Brain microvascular endothelial cell (primary cell): ENCODE results near the gene TARBP2.

Experiments
- DNase-seq: peaks from one replicate; pipeline ENCODE4 v3.0.0-alpha.2; 2020
- H3K27ac ChIP-seq: fragments of 250-450 bp; sonication (Bioruptor Pico); 2 replicates; pipeline ENCODE4 v1.5.1; 2020; ENCODE audit warnings: mild to moderate bottlenecking, moderate library complexity
- H3K27me3 ChIP-seq: fragments of 250-450 bp; sonication (Bioruptor Pico); replicated peaks from 2 replicates; pipeline ENCODE4 v1.5.1; 2020; ENCODE audit warnings: mild to moderate bottlenecking
- H3K36me3 ChIP-seq: fragments of 250-450 bp; sonication (Bioruptor Pico); replicated peaks from 2 replicates; pipeline ENCODE4 v1.5.1; 2020; ENCODE audit warnings: mild to moderate bottlenecking
- H3K4me3 ChIP-seq: 2 replicates; pipeline ENCODE4 v1.5.1; 2011; ENCODE audit warnings: low read depth, mild to moderate bottlenecking, control low read depth, low read length, moderate library complexity
- in situ Hi-C: cut with HindIII; loops from 2 replicates; pipeline ENCODE4 v1.10.0; 2017; ENCODE audit warnings: low sequenced_read_pairs, low pct_ligation_motif_present
- TF ChIP-seq, protein P1 (sequence below): IDR thresholded peaks from 2 replicates; pipeline ENCODE4 v1.5.1; 2011; ENCODE audit warnings: low read depth, mild to moderate bottlenecking, moderate library complexity, low read length, control low read depth, inconsistent platforms; ENCODE audit errors: missing control alignments

Gene TARBP2

DNA sequence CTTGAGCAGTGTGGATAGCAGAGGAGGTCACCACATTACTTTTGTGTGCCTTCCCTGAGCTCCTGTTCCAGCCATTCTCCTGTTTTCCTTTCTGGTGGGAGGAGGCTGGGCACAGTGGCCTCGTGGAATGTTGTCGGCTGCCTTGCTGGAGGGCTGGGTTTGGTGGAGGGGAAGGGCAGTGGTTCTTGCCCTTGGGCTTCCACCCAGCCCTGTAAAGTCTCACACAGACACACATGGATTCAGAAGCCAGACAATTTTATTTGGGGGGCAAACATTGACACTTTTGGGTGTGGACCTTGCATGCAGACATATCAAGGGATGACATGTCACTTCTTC, 5.3 kb downstream of the TARBP2 start:
- in situ Hi-C loops, result no loop called here
- DNase-seq, result no peak
- H3K4me3 ChIP-seq, result no peak overlapping the region
- TF ChIP-seq, protein P1, sequence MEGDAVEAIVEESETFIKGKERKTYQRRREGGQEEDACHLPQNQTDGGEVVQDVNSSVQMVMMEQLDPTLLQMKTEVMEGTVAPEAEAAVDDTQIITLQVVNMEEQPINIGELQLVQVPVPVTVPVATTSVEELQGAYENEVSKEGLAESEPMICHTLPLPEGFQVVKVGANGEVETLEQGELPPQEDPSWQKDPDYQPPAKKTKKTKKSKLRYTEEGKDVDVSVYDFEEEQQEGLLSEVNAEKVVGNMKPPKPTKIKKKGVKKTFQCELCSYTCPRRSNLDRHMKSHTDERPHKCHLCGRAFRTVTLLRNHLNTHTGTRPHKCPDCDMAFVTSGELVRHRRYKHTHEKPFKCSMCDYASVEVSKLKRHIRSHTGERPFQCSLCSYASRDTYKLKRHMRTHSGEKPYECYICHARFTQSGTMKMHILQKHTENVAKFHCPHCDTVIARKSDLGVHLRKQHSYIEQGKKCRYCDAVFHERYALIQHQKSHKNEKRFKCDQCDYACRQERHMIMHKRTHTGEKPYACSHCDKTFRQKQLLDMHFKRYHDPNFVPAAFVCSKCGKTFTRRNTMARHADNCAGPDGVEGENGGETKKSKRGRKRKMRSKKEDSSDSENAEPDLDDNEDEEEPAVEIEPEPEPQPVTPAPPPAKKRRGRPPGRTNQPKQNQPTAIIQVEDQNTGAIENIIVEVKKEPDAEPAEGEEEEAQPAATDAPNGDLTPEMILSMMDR, result no peak
- H3K27me3 ChIP-seq, result no peaks in the 10 kb centered on the region
- peaks cover 22% of the 10 kb centered on the region for H3K36me3 ChIP-seq
- no peak overlapping the region for H3K27ac ChIP-seq

DNA sequence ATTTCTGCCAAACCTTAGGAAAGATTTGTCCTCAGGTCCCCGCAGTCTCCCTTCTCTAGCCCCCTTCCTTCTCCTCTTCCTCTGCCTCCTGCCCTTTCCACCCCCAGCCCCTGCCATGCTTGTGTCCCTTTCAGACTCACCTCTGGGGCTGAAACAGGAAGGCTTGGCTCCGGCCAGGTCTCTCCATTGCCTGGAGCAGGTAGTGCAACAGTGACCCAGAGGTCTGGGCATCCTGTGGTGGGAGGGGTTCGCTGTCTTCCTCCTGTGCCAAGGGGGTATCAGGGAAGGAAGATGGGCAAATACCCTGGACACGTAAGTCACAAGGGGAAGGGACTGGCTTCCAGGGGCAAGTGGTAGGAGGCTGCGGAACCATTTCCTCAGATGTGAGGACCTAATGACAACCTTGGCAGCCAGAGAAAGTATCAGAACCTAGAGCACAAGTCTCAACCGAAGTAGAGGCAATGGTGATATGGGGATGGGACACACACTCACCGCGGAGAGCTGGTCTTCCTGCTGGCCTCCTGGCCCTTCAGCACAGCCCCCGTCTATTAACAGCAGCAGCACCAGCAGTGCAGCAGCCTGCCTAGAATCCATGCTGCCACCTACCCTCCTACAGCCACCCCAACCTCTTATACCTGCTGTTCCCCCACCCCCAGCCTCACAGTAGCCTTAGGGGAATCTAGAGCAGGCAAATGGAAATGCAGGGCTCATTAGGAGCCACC, 6.0 kb downstream of the TARBP2 start, which contains the start of gene NPFF:
Gene NPFF, minus strand, starts transcription at position 604 of the 722 bp plus-strand sequence. Its CDS starts 10 bp downstream, at position 594.
- in situ Hi-C loops, result no loop called here
- DNase-seq, result no peak
- Histone ChIP-seq H3K27ac (no peak within 1 kb of the TSS), H3K36me3 (peaks cover 27% of the 10 kb centered on the region), H3K4me3 (no peak within 1 kb of the TSS), H3K27me3 (no peaks in the 10 kb centered on the region)
- TF ChIP-seq, protein P1, result no peak

DNA sequence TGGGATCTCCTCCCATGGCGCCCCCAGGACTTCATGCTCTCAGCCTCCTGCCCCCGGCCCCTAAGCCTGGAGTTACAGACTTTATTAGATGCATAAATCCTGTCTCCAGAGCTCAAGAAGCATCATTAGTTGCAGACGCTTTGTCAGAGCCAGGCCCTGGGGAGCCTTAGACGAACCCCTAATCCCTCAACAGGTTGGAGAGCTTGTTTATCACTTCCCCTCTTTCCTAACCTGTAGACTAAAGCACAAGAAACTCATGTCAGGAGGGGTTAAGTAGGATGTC, 6.5 kb downstream of the TARBP2 start:
- DNase-seq, result no peak
- no peak overlapping the region for H3K4me3 ChIP-seq
- TF ChIP-seq, protein P1, result no peak
- no peak overlapping the region for H3K27ac ChIP-seq
- in situ Hi-C loops, result no loop called here
- H3K27me3 ChIP-seq, result no peaks in the 10 kb centered on the region
- H3K36me3 ChIP-seq, result peaks cover 32% of the 10 kb centered on the region

DNA sequence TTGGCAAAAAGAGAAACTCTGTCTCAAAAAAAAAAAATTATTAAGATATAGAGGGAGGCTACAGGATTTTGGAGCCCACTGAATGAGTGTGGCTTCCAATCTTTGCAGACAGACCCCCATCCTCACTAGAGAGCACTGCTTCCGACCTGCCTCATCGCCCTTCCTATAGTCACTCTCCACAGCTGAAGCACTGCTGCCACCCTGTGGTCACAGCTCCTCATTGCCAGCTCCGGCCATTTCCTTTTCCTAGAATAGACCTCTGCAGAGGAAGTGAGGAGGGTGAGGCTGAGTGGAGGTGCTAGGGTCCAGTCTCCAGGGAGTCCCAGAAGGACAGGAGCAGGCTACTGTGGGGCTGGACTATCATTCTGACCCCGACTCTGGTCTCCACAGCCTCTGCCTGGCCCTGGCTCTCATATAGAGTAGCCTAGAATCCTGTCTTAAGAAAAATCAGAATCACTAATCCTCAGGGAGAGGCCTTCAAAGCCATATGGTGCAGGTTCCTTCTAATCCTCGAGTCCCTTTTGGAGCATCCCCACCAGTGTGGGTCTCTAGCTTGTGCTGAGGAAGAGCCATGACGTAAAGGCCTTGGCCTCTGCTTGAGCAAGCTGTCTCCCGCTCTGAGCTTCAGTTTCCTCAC, 7.6 kb downstream of the TARBP2 start:
- H3K27ac ChIP-seq, result no peak overlapping the region
- TF ChIP-seq, protein P1, result peak; percentile 96
- no peak overlapping the region for H3K4me3 ChIP-seq
- no peaks in the 10 kb centered on the region for H3K27me3 ChIP-seq
- peaks cover 41% of the 10 kb centered on the region for H3K36me3 ChIP-seq
- in situ Hi-C loops, result no loop called here
- DNase-seq, result peak; percentile 78

DNA sequence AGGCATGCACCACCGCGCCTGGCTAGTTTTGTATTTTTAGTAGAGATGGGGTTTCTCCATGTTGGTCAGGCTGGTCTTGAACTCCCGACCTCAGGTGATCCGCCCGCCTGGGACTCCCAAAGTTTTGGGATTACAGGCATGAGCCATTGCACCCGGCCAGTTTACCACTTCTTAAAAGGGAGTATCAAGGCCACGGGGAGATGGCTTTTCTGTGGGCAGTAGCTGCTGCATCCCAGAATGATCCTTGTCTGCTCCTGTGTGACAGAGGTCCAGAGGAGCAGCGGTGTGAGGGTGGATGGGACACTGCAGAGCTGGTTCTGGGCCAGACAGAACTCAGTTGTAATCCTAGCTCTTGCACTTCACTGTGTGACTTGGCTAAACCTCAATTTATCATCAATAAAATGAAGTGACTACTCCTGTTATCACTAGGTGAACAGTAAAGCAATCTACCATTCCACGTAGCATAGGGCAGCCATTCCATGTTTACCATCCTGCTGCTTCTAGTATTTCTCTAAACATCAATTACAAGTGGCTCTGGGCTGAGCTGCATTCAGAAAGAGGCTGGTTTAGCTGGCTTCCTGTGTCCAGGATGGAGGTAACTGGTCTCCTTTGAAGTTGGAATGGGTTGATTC, 9.2 kb downstream of the TARBP2 start:
- Histone ChIP-seq H3K27ac (no peak overlapping the region), H3K27me3 (no peaks in the 10 kb centered on the region), H3K36me3 (peaks cover 57% of the 10 kb centered on the region), H3K4me3 (no peak overlapping the region)
- no peak for DNase-seq
- in situ Hi-C loops, result no loop called here
- TF ChIP-seq, protein P1, result no peak
